Sigmoid colon (tissue), 7 donors: ENCODE measurements around the gene ARAP3. TPM values are rescaled to one million over a fixed set of nuclear protein-coding genes. Genes with fewer than 3 reads are reported as not detected.

ENCODE experiments used
- DNase-seq: peaks from one replicate; pipeline ENCODE4 v3.0.0-alpha.2; 2019
- H3K27ac ChIP-seq, 4 donors: fragments of 200-600 bp; sonication (generic); one replicate each; pipeline ENCODE4 v1.5.1; 2016 to 2019; ENCODE audit warnings: mild to moderate bottlenecking in 1 of 4
- H3K27me3 ChIP-seq, 3 donors: fragments of 200-600 bp; sonication (generic); one replicate each; pipeline ENCODE4 v1.5.1; 2019; ENCODE audit warnings: mild to moderate bottlenecking in 1 of 3
- H3K36me3 ChIP-seq, 4 donors: fragments of 200-600 bp; sonication (generic); one replicate each; pipeline ENCODE4 v1.5.1; 2016 to 2019
- H3K4me1 ChIP-seq, 4 donors: fragments of 200-600 bp; sonication (generic); one replicate each; pipeline ENCODE4 v1.5.1; 2017 to 2019
- H3K4me3 ChIP-seq, 4 donors: fragments of 200-600 bp; sonication (generic); one replicate each; pipeline ENCODE4 v1.5.1; 2017 to 2019; ENCODE audit warnings: mild to moderate bottlenecking in 2 of 4, moderate library complexity in 1 of 4
- H3K9me3 ChIP-seq, 4 donors: fragments of 200-600 bp in 3 of 4; sonication (generic) in 3 of 4; one replicate each; pipeline versions ENCODE4 v1.5.1 to v1.6.1; 2013 to 2019
- EP300 ChIP-seq, 4 donors: sonication (generic); formaldehyde crosslinking; IDR thresholded peaks; one replicate each; pipeline ENCODE4 v1.6.1; 2017; ENCODE audit warnings: antibody characterized with exemption in 4 of 4
- POLR2A ChIP-seq, 2 donors: fragments of 450-650 bp; IDR thresholded peaks; one replicate each; pipeline ENCODE4 v1.6.1; 2016; ENCODE audit warnings: antibody characterized with exemption in 2 of 2, mild to moderate bottlenecking in 2 of 2, moderate library complexity in 2 of 2
- POLR2AphosphoS5 ChIP-seq, 4 donors: sonication (generic); formaldehyde crosslinking; IDR thresholded peaks; one replicate each; pipeline ENCODE4 v1.6.1; 2017; ENCODE audit warnings: antibody characterized with exemption in 4 of 4
- WGBS, 2 donors: extraction: QIAGEN DNeasy Blood & Tissue Kit; methylation state at CpG; one replicate each; pipeline ENCODE4 v1.1.7; 2013; 5-methylcytosine and 5-hydroxymethylcytosine counted together
- intact Hi-C: fragments of 100-400 bp; cut with DNase I; formaldehyde crosslinking; loops from one replicate; pipeline ENCODE4 v1.15.1; 2023
- polyA plus RNA-seq, 3 donors: library from polyadenylated mRNA; stranded (reverse); fragments of 200-250 nt; gene quantifications; one replicate each; pipeline ENCODE4 v1.2.3, GENCODE V29; 2013
- total RNA-seq, 4 donors: library from RNA; depleted of rRNA; stranded (reverse); fragments of >200 nt; gene quantifications; one replicate each; pipeline ENCODE4 v1.1.0, GENCODE V29; 2016
- TF ChIP-seq, protein P1 (sequence below), 4 experiments: fragments of 450-650 bp in 3 of 4; fragments of 200-600 bp in 1 of 4; IDR thresholded peaks; one replicate each; pipeline ENCODE4 v1.5.1; 2016 to 2019; ENCODE audit warnings: antibody characterized with exemption in 4 of 4, mild to moderate bottlenecking in 3 of 4, moderate library complexity in 2 of 4
- donor health status: healthy with polysubstance abuse.
- donor health status: Bipolar disorder and iron deficiency.
- donor health status: healthy.

The ARAP3 gene
- total and polyA plus RNA-seq, 7 donors = 1.2 to 7.8 (median 3.4) TPM

DNA sequence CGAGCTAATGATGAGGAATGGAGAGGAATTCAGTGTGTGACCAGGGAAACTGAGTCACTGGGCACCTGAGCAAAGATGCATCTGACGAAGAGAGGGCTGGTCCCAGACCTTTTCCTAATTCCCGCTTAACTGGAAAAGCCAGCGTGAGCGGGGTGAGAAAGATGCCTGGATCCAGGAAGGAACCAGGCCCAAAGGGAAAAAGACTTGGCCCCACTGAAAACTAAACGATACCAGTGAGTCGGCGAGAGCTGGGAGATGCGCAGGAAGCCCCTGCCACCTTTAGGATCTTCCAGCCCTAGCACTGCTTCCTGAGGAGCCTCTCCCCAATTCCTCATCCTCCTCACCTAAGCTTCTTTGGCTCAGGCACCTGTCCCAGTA, 30.3 kb downstream of the ARAP3 start:
- Histone ChIP-seq H3K36me3 (peaks cover 0 to 18% (median 2%) of the 10 kb centered on the region in 4 donors), H3K4me3 (peak overlapping the region; percentile 53 to 77 (median 62)), H3K4me1 (peaks cover 0 to 15% (median 11%) of the 10 kb centered on the region in 4 donors), H3K9me3 (no peaks in the 10 kb centered on the region), H3K27ac (peak overlapping the region; percentile 46 to 66 (median 64)), H3K27me3 (no peaks in the 10 kb centered on the region)
- WGBS, 2 donors = 57 to 60% methylated on average over 9 of the region's 9 CpGs
- no peak for TF ChIP-seq POLR2AphosphoS5 (IDR thresholded peaks at IDR 0.05)
- no peak for TF ChIP-seq EP300 (IDR thresholded peaks at IDR 0.05)
- TF ChIP-seq POLR2A (IDR thresholded peaks at IDR 0.05) = no peak
- TF ChIP-seq, protein P1, sequence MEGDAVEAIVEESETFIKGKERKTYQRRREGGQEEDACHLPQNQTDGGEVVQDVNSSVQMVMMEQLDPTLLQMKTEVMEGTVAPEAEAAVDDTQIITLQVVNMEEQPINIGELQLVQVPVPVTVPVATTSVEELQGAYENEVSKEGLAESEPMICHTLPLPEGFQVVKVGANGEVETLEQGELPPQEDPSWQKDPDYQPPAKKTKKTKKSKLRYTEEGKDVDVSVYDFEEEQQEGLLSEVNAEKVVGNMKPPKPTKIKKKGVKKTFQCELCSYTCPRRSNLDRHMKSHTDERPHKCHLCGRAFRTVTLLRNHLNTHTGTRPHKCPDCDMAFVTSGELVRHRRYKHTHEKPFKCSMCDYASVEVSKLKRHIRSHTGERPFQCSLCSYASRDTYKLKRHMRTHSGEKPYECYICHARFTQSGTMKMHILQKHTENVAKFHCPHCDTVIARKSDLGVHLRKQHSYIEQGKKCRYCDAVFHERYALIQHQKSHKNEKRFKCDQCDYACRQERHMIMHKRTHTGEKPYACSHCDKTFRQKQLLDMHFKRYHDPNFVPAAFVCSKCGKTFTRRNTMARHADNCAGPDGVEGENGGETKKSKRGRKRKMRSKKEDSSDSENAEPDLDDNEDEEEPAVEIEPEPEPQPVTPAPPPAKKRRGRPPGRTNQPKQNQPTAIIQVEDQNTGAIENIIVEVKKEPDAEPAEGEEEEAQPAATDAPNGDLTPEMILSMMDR (IDR thresholded peaks at IDR 0.05) = no peak
- no peak for DNase-seq
- intact Hi-C loops = no loop called here

DNA sequence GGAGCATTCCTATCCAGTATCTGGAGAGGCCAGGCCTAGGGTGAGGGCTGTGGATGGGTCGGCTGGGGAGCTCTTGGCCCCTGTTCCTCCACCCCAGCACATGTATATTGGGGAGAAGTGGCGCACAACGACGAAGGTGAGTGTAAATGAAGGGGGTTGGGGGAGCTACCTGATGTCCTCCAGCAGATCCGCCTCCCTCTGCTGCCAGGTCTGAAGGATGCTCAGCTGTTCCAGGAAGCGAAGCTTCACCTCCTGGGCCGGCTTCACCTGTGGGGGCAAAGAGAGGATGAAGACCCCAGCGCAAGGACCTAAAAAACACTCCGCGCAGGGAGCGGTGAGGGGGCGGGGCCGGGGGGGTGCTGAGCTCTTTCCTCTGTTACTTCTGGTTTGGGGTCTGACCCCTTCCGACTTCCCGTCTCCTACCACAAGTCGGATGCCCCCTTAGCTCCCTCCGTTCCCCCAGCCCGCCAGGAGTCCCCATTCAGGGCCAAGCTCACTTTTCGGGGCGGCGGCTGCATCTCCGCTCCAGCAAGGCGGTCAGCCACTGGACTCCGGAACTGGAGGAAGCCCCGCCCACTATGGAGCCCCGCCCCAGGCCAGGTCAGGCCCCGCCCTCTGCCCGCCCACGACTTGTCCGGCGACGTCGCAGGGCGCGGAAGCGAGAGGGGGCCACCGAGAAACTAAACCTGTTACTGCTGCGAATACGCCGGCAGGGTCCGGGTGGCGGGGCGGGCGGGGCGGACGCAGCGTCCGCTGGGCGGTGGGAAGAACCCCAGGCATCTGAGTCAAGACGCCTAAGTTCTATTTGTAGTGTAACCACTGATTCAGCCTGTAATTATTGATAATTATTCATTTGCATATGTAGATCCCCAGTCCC, 30.9 kb downstream of the ARAP3 start, which contains the start of gene FCHSD1:
Gene FCHSD1, minus strand, starts transcription at position 568 of the 877 bp plus-strand sequence. Its CDS starts 50 bp downstream, at position 518.
- Histone ChIP-seq H3K4me1 (peaks cover 0 to 15% (median 11%) of the 10 kb centered on the region in 4 donors), H3K9me3 (no peaks in the 10 kb centered on the region), H3K27ac (peak within 1 kb of the TSS; percentile 46 to 66 (median 64)), H3K4me3 (peak within 1 kb of the TSS; percentile 53 to 77 (median 62)), H3K36me3 (peaks cover 0 to 20% (median 2%) of the 10 kb centered on the region in 4 donors), H3K27me3 (no peaks in the 10 kb centered on the region)
- intact Hi-C loops = no loop called here
- 3 to 5% methylated on average over 50 of the region's 50 CpGs for WGBS, 2 donors
- TF ChIP-seq EP300 (IDR thresholded peaks at IDR 0.05) (no peak), POLR2AphosphoS5 (IDR thresholded peaks at IDR 0.05) (peak in 3 of 4 donors; percentile 38 to 48 (median 39))
- DNase-seq = peak; percentile 95

- H3K27ac ChIP-seq = no peak overlapping the region
- no peak for DNase-seq
- TF ChIP-seq POLR2A (IDR thresholded peaks at IDR 0.05) = no peak
- no peak for TF ChIP-seq EP300 (IDR thresholded peaks at IDR 0.05)
- TF ChIP-seq, protein P1 (IDR thresholded peaks at IDR 0.05) = no peak
- TF ChIP-seq POLR2AphosphoS5 (IDR thresholded peaks at IDR 0.05) = no peak
- peaks cover 0 to 31% (median 1%) of the 10 kb centered on the region in 4 donors for H3K36me3 ChIP-seq
- no peaks in the 10 kb centered on the region for H3K9me3 ChIP-seq
- intact Hi-C loops = no loop called here
- H3K4me3 ChIP-seq = no peak overlapping the region
- H3K27me3 ChIP-seq = no peaks in the 10 kb centered on the region
- peaks cover 0 to 15% (median 11%) of the 10 kb centered on the region in 4 donors for H3K4me1 ChIP-seq
These were observed 32.1 kb downstream of the ARAP3 start for GRCh38 chr5:141649972-141650371.

DNA sequence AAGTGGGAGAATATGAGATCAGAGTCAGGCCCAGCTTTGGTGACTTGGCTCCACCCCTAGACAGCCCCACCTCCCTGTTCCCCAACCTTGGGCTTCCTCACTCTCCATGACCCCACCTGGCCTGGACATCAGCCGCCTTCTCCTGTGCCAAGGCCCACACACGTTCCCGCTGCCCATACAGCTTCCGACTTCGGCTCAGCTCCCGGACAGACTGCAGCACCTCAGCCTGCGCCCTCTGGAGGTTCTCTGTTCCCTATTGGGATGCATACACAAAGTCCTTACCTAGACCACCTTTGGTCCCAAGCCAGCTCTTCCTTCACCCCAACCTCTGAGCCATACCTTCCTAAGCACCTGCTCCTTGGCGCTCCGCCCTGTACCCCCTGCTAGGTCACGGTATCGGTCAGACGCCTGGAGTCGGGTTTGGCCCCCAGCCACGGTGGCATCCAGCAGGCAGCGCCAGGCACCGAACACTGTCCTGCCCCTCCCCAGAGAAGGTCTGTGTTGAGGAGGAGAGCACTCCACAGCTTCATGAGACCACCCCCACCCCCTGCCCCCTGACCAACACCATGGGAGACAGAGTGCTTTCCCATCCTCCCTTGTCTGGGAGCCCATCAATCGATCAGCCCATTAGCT, 32.9 kb downstream of the ARAP3 start:
- TF ChIP-seq, protein P1 (IDR thresholded peaks at IDR 0.05) = no peak
- TF ChIP-seq POLR2AphosphoS5 (IDR thresholded peaks at IDR 0.05) = no peak
- TF ChIP-seq POLR2A (IDR thresholded peaks at IDR 0.05) = no peak
- TF ChIP-seq EP300 (IDR thresholded peaks at IDR 0.05) = no peak
- H3K36me3 ChIP-seq = peaks cover 0 to 39% (median 3%) of the 10 kb centered on the region in 4 donors
- no peak for DNase-seq
- whole genome bisulfite sequencing, 2 donors = 95 to 97% methylated on average over 17 of the region's 17 CpGs
- intact Hi-C loops = no loop called here
- no peak overlapping the region for H3K27ac ChIP-seq
- H3K9me3 ChIP-seq = no peaks in the 10 kb centered on the region
- H3K4me3 ChIP-seq = no peak overlapping the region
- peaks cover 0 to 15% (median 11%) of the 10 kb centered on the region in 4 donors for H3K4me1 ChIP-seq
- H3K27me3 ChIP-seq = no peaks in the 10 kb centered on the region

- no peak overlapping the region for H3K4me3 ChIP-seq
- TF ChIP-seq EP300 (IDR thresholded peaks at IDR 0.05) (no peak), POLR2AphosphoS5 (IDR thresholded peaks at IDR 0.05) (no peak), POLR2A (IDR thresholded peaks at IDR 0.05) (no peak)
- TF ChIP-seq, protein P1 (IDR thresholded peaks at IDR 0.05) = no peak
- no peak overlapping the region for H3K27ac ChIP-seq
- 90 to 91% methylated on average over 3 of the region's 3 CpGs for WGBS, 2 donors
- H3K27me3 ChIP-seq = no peaks in the 10 kb centered on the region
- intact Hi-C loops = no loop called here
- DNase-seq = no peak
- no peaks in the 10 kb centered on the region for H3K9me3 ChIP-seq
- peaks cover 0 to 44% (median 3%) of the 10 kb centered on the region in 4 donors for H3K36me3 ChIP-seq
- peaks cover 0 to 15% (median 11%) of the 10 kb centered on the region in 4 donors for H3K4me1 ChIP-seq
These were observed 34.2 kb downstream of the ARAP3 start for GRCh38 chr5:141647851-141648250.
